Measurements from ENCODE around the gene SLC6A13. TPM values are rescaled to one million over a fixed set of nuclear protein-coding genes. Genes with fewer than 3 reads are reported as not detected.

The SLC6A13 gene
- total RNA-seq, 2 donors from 2014 or later, result 0.54 TPM; not detected in 1

- no peak for DNase-seq (ENCODE audit: low spot score)
- no peak for ATAC-seq (ENCODE audit: insufficient number of reproducible peaks, low FRiP score, low read depth)
- Histone ChIP-seq H3K4me3 (no peak overlapping the region), H3K27me3 (replicated peaks; ENCODE audit: insufficient read depth) (no peaks in the 10 kb centered on the region), H3K27ac (no peak overlapping the region), H3K9me3 (no peaks in the 10 kb centered on the region), H3K4me1 (ENCODE audit: control insufficient read depth in 1 of 2, low read depth in 2 of 2) (peaks cover 0 to 2% of the 10 kb centered on the region in 2 donors), H3K36me3 (no peaks in the 10 kb centered on the region)
- TF ChIP-seq CTCF (IDR thresholded peaks at IDR 0.05), result no peak
These were observed 91.4 kb downstream of the SLC6A13 start for GRCh38 chr12:171276-171675.

Other genes with a start within 250 kb of the SLC6A13 start
- 1 to 10 TPM; 1.1 to 1.3 TPM for gene IQSEC3, start 196.1 kb downstream of the SLC6A13 start, total RNA-seq
- 1 to 10 TPM; 1.2 to 1.8 TPM for gene SLC6A12, start 48.7 kb downstream of the SLC6A13 start, total RNA-seq
- 10 to 100 TPM; 52.8 to 57.7 TPM for gene KDM5A, start 126.5 kb upstream of the SLC6A13 start, total RNA-seq
- gene CCDC77, start 138.8 kb upstream of the SLC6A13 start, total RNA-seq, result 1 to 10 TPM; 5.6 to 7.2 TPM
- 10 to 100 TPM; 16.8 to 22.3 TPM for gene B4GALNT3, start 197.1 kb upstream of the SLC6A13 start, total RNA-seq